Measurements from ENCODE around the gene TERB1. TPM values are rescaled to one million over a fixed set of nuclear protein-coding genes. Genes with fewer than 3 reads are reported as not detected.

The TERB1 gene
- total and polyA plus RNA-seq, 2 of the 13 experiments (the other 11 are each of a cell fraction or from before 2014, with no cell fraction given) = not detected

GRCh38 chr16:66848172-66848571 lies 46.8 kb upstream of the TERB1 start:
- in situ Hi-C loops (cut with HindIII; ENCODE audit: extremely low pct_ligation_motif_present, low pct_unique_long_range_greater_than_20kb) = no loop called here
- ATAC-seq (no peak), FAIRE-seq (no peak), DNase-seq (ENCODE audit: low spot score) (no peak)
- Histone ChIP-seq H3K9me3 (ENCODE audit: low read length) (no peaks in the 10 kb centered on the region), H4K20me1 (ENCODE audit: insufficient read depth, low read length) (no peaks in the 10 kb centered on the region), H3K4me2 (ENCODE audit: low read depth, low read length) (no peak overlapping the region), H3K4me1 (ENCODE audit: insufficient read depth, low read length) (peaks cover 15% of the 10 kb centered on the region; the same call in 1 of the 2 replicates), H3K27ac (ENCODE audit: extremely low read length, insufficient read depth, low read length) (no peak overlapping the region), H3K79me2 (ENCODE audit: insufficient read depth, low read length) (no peaks in the 10 kb centered on the region), H3K9ac (ENCODE audit: insufficient read depth, low read depth, low read length) (no peak overlapping the region), H2AFZ (ENCODE audit: low read length) (no peak overlapping the region), H3K27me3 (ENCODE audit: control insufficient read depth in 1 of 2, insufficient read depth in 2 of 2, low read length in 2 of 2) (peaks cover 7 to 67% of the 10 kb centered on the region in 2 experiments; a peak in 4 of 5 replicates), H3K4me3 (replicated peaks in 1 of 3; ENCODE audit: insufficient read depth in 1 of 3, low read depth in 2 of 3, low read length in 3 of 3) (no peak overlapping the region), H3K36me3 (replicated peaks in 1 of 2; ENCODE audit: control insufficient read depth in 1 of 2, insufficient read depth in 2 of 2, low read length in 2 of 2) (no peaks in the 10 kb centered on the region)
- intact Hi-C loops (cut with micrococcal nuclease; ENCODE audit: unreplicated experiment) = loop anchor here (10.0 kb wide), 1 partner anchor 93 kb away; the partner anchor contains the start of gene DYNC1LI2
- 28% methylated on average over 2 of the region's 2 CpGs for WGBS (ENCODE audit: low lambda C conversion rate)
- ChIA-PET POLR2A (no interaction called here), CTCF (ENCODE audit: low intra/inter-chr PET ratio, low total read pairs) (no interaction called here)
- BruUV-seq (replicated peaks) = no TSS peak
- TF ChIP-seq POLR2A (IDR thresholded peaks at IDR 0.05; ENCODE audit: insufficient read depth in 1 of 2, low read depth in 2 of 2, low read length in 2 of 2) (no peak), JARID2 (CRISPR knock-in tag; IDR thresholded peaks at IDR 0.05; ENCODE audit: insufficient replicate concordance) (no peak), MYPOP (CRISPR knock-in tag; IDR thresholded peaks at IDR 0.05) (no peak), RAD51 (IDR thresholded peaks at IDR 0.05; ENCODE audit: borderline replicate concordance) (no peak), NRL (CRISPR knock-in tag; IDR thresholded peaks at IDR 0.05; ENCODE audit: borderline replicate concordance) (no peak), ZBTB44 (CRISPR knock-in tag; IDR thresholded peaks at IDR 0.05) (no peak), ZNF44 (CRISPR knock-in tag; IDR thresholded peaks at IDR 0.05) (no peak), ZKSCAN1 (IDR thresholded peaks at IDR 0.05; ENCODE audit: low read length) (no peak), ATF3 (CRISPR knock-in tag; IDR thresholded peaks at IDR 0.05) (no peak), ZNF878 (CRISPR knock-in tag; IDR thresholded peaks at IDR 0.05) (no peak), AKNA (CRISPR knock-in tag; IDR thresholded peaks at IDR 0.05; ENCODE audit: borderline replicate concordance) (no peak), ZNF710 (CRISPR knock-in tag; IDR thresholded peaks at IDR 0.05; ENCODE audit: borderline replicate concordance) (no peak), ZBTB7B (CRISPR knock-in tag; IDR thresholded peaks at IDR 0.05) (no peak), ZNF501 (CRISPR knock-in tag; IDR thresholded peaks at IDR 0.05) (no peak), ATRX (CRISPR knock-in tag; IDR thresholded peaks at IDR 0.05; ENCODE audit: borderline replicate concordance) (no peak)
